ENCODE results near the gene C21orf91.

Gene C21orf91

DNA sequence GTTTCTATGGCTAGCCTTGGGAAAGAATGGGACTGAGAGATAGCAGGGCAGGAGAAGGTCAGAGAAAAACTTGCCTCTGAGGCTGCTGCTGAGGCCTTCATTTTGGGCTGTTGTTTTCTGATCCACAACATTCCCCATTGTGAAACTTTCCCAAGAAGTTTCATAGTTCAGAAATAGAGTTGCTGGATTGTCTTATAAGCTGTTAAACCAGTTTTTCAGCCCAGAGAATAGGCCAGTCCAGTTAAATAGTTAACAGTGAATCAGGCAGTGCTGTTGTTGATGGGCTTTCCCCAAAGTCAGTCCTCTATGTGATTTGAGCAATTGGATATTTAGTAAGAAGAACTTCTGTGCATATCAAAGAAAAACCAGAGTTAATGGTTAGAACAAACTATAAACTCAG is 77.0 kb downstream of the C21orf91 start:
- no peak for TF ChIP-seq CTCF (conservative IDR thresholded peaks at IDR 0.05)

More for the DNA sequence above, 77.0 kb downstream of the C21orf91 start:
- H3K27ac ChIP-seq, result no peak overlapping the region

All from VCaP (cell line).